NCI-H2081 treated with DMSO at 0.1 percent for 48 hours (cell line): ENCODE measurements around the gene CAPN12.

Source experiments
- DNase-seq: peaks from one replicate; lab custom pipeline; 2025; lab: John Stamatoyannopoulos, UW

CAPN12 gene

GRCh38 chr19:38726284-38726673, 18.0 kb downstream of the CAPN12 start:
- no peak for DNase-seq

DNA sequence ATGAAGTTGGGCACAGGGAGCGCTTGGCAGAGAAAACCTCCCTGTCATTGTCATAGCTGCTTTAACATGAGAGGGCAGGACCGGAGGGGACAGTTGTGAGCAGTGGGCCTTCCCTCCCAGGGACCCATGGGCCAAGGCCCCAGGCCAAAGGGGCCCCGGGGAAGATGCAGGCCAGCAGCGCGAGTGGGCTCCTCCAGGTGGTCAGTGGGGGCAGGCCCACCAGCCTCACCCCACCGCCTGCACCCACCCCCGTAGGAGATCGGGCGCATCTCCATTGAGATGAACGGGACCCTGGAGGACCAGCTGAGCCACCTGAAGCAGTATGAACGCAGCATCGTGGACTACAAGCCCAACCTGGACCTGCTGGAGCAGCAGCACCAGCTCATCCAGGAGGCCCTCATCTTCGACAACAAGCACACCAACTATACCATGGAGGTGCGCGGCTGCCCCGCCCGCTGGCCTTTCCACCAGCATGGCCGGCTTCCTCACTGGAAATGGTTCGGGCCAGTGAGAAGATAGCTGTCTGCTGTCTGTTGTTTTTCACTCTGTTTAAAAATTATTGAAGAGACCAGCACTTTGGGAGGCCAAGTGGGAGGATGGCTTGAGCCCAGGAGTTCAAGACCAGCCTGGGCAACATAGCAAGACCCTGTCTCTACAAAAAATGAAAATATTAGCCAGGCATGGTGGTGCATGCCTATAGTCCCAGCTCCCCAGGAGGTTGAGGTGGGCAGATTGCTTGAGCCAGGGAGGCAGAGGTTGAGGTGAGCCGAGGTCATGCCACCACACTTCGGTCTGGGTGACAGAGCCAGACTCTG, 18.6 kb downstream of the CAPN12 start:
- no peak for DNase-seq

- no peak for DNase-seq
These were observed 20.1 kb downstream of the CAPN12 start for GRCh38 chr19:38723990-38724854.

DNA sequence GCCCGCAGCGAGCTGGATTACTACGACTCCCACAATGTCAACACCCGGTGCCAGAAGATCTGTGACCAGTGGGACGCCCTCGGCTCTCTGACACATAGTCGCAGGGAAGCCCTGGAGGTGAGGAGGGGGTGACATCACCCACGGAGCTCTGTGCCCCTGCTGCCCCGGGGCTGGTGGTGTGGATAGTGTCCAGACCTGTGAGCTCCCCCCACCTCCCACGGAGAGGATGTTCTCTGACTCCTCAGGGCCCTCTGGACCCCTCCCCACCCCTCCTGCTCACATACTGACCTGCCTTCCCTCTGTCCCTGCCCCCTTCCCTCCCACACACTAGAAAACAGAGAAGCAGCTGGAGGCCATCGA, 20.7 kb downstream of the CAPN12 start:
- DNase-seq: no peak

DNA sequence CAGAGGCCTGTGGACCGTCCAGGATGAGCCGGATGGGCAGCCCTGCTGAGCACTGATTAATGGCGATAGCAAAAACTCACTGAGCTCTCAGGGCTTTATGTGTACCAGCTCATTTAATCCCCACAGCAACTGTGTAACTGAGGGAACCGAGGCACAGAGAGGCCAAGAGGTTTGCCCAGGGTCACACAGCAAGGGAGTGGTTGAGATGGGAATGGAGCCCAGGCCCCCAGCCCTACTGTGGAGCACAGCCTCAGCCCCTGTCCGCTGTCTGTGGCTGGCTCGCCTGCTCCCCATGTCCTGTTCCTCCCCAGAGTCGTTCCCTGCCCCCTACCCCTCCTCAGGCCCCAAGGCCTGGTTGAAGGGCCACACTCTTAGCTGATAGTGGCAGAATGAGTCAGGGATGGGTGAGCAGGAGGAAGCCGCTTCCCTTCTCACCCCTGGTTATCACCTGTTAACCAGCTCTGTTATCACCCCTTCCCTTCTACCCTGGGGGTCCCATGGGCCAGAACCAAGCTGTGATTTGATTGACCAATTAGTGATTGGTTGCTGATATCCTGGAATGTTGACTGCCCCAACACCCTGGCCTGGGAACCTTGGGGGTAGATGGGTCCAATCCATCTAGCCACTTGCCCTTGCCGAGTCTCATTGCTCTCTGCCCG, 21.2 kb downstream of the CAPN12 start:
- DNase-seq: no peak

DNA sequence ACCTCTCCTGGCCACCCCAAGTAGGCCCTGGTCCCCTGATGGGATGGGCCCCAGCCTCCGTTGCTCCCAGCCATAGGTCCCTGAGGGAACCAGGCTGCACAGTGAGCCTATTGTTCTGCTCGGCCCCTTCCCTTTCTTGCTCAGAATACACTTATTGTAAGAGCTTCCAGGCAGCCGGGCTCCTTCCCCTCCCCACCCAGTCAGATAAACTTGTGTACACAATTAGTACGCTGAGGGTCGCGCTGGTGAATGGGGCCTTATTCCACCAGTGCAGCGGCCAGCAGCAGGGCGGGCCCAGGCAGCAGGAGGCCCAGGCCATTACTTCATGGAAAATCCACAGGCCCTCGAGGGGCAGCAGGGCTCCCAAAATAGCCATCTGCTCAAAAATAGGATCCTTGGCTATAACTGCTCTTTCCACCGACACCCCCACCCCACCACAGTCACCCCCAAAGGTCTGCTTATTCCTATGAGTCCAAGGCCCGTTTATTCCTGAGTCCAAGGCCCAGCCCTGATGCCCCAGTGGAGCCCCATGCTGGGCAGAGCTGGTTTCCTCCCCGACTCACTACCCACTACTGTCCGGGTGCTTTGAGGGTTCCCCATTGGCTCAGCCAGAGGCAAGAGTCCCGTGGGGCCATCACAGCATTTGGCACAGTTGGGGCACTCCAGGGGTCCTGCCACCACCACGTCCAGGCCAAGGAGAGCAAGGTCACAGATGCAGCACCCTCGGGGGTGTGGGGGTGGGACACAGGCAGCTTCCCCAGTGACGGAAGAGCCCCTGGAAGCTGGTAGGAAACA, 22.1 kb downstream of the CAPN12 start:
- DNase-seq: no peak

DNA sequence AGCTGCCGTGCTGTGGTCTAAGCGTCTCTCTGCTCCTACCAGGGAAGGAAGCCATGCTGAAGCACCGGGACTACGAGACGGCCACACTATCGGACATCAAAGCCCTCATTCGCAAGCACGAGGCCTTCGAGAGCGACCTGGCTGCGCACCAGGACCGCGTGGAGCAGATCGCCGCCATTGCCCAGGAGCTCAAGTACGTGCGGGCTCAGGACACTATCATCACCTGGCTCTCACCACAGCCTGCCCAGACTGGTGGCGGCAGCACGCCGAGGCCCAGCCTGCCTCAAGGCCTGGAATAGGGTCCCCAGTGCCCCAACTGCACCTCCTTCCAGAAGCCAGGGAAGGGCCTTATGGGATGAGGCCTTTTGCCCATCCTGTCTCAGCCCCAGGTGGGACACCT, 22.8 kb downstream of the CAPN12 start:
- no peak for DNase-seq

- DNase-seq: no peak
These were observed 23.6 kb downstream of the CAPN12 start for GRCh38 chr19:38720559-38721236.

DNA sequence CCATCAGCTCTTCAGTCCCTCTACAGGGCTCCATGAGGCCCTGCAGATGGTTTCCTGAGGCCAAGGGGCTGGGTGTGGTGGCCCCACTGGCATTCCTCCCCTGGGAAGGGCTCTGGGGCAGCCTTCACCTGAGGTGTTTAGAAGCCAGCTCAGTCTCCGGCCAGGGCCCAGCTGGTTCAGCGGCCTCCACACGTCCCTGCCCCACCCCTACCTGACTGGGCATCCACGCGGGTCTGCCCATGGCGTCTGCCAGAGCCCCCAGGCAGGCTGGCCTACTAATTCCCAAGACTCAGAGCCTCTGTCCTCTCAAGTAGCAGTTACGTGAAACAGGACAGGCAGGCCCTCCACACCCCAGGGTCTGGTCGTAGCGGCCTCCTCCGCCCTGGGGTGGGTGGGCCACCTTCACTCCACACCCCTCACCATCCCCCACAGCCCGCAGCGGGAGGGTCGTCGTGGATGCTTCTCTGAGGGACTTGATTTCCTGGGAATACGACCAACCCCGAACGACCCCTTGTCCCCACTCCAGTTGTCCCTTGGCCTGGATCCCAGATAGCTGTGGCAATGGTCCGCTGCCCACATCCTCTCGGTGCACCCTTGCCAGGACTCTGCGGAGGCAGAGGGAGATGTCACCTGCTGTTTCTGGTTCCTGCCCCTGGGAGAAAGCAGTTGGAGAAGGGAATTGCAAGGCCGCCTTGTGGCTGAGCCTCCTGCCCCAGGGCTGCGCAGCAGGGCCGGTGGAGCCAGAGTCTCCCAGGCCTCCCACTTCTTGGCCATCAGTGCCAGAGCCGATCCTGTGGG, 24.3 kb downstream of the CAPN12 start:
- DNase-seq: no peak

GRCh38 chr19:38718747-38719543, 25.3 kb downstream of the CAPN12 start:
- DNase-seq: no peak

- no peak for DNase-seq
These were observed 26.4 kb downstream of the CAPN12 start for GRCh38 chr19:38717855-38718254.

DNA sequence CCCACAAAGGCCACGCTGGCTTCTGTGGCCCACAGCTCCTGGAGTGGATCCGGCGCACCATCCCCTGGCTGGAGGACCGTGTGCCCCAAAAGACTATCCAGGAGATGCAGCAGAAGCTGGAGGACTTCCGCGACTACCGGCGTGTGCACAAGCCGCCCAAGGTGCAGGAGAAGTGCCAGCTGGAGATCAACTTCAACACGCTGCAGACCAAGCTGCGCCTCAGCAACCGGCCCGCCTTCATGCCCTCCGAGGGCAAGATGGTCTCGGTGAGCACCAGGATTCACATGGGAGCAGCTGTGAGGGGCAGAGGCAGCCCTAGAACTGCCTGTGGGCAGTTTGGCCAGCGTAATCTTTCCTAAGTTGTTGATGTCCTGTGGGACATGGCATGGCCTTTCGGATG, 27.2 kb downstream of the CAPN12 start:
- DNase-seq: no peak

DNA sequence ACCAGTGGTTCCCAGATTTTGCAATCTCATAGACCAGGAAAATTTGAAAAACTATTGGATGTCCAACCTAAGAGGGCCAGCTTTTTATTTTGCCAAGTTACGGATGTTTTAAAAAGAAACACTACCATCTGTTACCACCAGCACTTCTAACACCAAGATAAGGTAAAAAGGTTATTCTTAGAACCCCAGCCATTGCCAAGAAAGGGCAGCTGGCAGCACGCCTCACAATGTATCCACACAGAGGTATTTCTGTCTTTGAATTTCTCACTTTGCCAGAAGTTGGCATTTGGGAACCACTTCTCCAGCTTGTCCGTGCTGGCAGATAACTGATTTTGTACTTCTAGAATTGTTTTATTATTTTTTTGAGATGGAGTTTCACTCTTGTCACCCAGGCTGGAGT, 28.7 kb downstream of the CAPN12 start:
- no peak for DNase-seq

DNA sequence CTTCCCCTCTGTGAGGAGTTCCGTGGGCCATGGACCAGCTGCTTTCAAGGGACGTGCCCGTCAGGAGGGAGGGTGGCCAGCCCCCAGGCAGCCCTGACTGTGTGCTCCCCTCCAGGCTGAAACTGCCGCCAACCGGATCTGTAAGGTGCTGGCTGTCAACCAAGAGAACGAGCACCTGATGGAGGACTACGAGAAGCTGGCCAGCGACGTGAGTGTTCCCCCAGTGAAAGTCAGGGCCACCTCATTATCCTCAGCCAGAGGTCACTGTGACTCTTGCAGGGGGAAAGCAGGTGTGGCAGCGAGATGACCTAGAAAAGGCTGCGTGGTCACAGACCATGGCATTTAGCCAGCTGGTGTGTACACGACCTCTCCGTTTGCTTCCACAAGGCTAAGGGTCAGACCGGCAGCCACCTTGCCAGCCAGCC, 29.9 kb downstream of the CAPN12 start:
- DNase-seq: no peak

DNA sequence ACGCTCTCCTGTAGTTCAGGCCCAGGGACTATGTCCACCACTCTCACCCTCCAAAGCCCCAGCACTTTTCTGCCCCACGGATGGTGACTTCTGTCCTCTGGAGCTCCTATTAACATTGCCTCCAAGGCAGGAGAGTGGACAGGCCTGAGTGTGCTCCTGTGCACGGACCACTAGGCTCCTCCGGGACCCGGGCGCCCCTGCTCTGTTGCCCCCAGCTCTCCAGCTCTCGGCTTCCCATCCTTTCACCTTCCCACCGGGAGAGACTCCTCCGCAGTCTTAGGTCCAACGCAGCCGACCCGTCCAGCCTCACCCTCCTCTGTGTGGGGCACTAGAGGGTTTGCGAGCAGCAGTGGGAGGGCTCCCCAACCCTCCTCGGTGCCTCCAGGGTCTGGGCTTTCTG, 30.4 kb downstream of the CAPN12 start:
- no peak for DNase-seq

DNA sequence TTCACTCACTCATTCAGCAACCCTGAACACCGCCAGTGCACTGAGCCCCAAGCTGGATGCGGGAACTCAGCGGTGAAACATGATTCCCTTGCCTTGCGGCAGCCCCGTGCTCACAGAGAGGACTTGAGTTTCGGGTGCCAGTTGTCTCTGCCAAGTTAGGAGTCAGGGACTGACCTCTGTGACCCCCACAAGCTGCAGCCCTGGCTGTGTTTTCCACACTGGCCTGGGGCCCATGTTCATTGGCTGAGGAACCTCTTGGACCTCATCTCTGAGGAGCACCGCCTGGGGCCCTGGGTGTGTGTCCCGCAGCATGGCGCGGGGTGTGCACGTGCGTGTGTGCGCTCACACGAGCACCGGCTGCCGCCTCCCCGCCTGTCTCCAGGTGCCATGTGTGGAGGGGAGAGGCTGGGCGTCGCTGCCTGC, 31.0 kb downstream of the CAPN12 start:
- DNase-seq: no peak

GRCh38 chr19:38712161-38712748, 32.0 kb downstream of the CAPN12 start:
- DNase-seq: no peak

GRCh38 chr19:38711726-38712153, 32.5 kb downstream of the CAPN12 start:
- no peak for DNase-seq
